ENCODE results near the gene MYO1B.

MYO1B gene

GRCh38 chr2:191301971-191302370 is 56.8 kb downstream of the MYO1B start:
- no peak for DNase-seq

GRCh38 chr2:191302459-191303139 is 57.4 kb downstream of the MYO1B start:
- DNase-seq = peak in 1 of 5 donors; percentile 27

GRCh38 chr2:191303140-191304005 is 58.2 kb downstream of the MYO1B start:
- no peak for DNase-seq

GRCh38 chr2:191304939-191305875 is 60.0 kb downstream of the MYO1B start:
- DNase-seq = no peak

GRCh38 chr2:191308026-191308425 is 62.8 kb downstream of the MYO1B start:
- DNase-seq = no peak

GRCh38 chr2:191311156-191311555 is 66.0 kb downstream of the MYO1B start:
- DNase-seq = no peak

- DNase-seq = no peak
These were observed 66.4 kb downstream of the MYO1B start for GRCh38 chr2:191311627-191312026.

GRCh38 chr2:191312163-191312562 is 67.0 kb downstream of the MYO1B start:
- no peak for DNase-seq

- no peak for DNase-seq
These were observed 67.5 kb downstream of the MYO1B start for GRCh38 chr2:191312662-191313061.

GRCh38 chr2:191314697-191315364 is 69.6 kb downstream of the MYO1B start:
- DNase-seq = no peak

GRCh38 chr2:191315365-191315752 is 70.2 kb downstream of the MYO1B start:
- DNase-seq = no peak

- DNase-seq = no peak
These were observed 71.2 kb downstream of the MYO1B start for GRCh38 chr2:191316246-191316994.

GRCh38 chr2:191318037-191318728 is 73.0 kb downstream of the MYO1B start:
- DNase-seq = no peak

- DNase-seq = no peak
These were observed 73.5 kb downstream of the MYO1B start for GRCh38 chr2:191318729-191319078.

- no peak for DNase-seq
These were observed 74.0 kb downstream of the MYO1B start for GRCh38 chr2:191319186-191319585.

GRCh38 chr2:191320881-191321280 is 75.7 kb downstream of the MYO1B start:
- DNase-seq = no peak

GRCh38 chr2:191321861-191322662 is 76.9 kb downstream of the MYO1B start:
- peak in 1 of 5 donors; percentile 16 for DNase-seq

GRCh38 chr2:191322828-191323506 is 77.8 kb downstream of the MYO1B start:
- no peak for DNase-seq

- DNase-seq = no peak
These were observed 80.6 kb downstream of the MYO1B start for GRCh38 chr2:191325651-191326365.

All from T-helper 1 cell (primary cell).